Thoracic aorta (tissue), 2 donors: Measurements from ENCODE around the gene EEFSEC. TPM values are rescaled to one million over a fixed set of nuclear protein-coding genes. Genes with fewer than 3 reads are reported as not detected.

ENCODE experiments used
- ATAC-seq: fragments of 150-250 bp; one replicate; pipeline ENCODE4 v1.8.0; 2017; ENCODE audit warnings: low read depth; ENCODE audit not compliant: insufficient number of reproducible peaks, low FRiP score
- DNase-seq: peaks from one replicate; pipeline ENCODE4 v3.0.0-alpha.2; 2020; ENCODE audit warnings: low spot score
- H3K27ac ChIP-seq, 2 donors: fragments of 200-600 bp; sonication (generic); 1 replicate in 1 of 2; 2 replicates in 1 of 2; pipeline ENCODE4 v1.5.1; 2016; ENCODE audit warnings: mild to moderate bottlenecking in 2 of 2, moderate library complexity in 2 of 2
- H3K27me3 ChIP-seq: fragments of 200-600 bp; sonication (generic); replicated peaks from 2 replicates; pipeline ENCODE4 v1.6.0; 2016; ENCODE audit warnings: mild to moderate bottlenecking; ENCODE audit not compliant: insufficient read depth
- H3K36me3 ChIP-seq: fragments of 200-600 bp; sonication (generic); one replicate; pipeline ENCODE4 v1.5.1; 2016
- H3K4me1 ChIP-seq, 2 donors: fragments of 200-600 bp; sonication (generic); 1 replicate in 1 of 2; 2 replicates in 1 of 2; pipeline versions ENCODE4 v1.5.1 to v1.6.0; 2016; ENCODE audit warnings: low read depth in 2 of 2, mild to moderate bottlenecking in 1 of 2; ENCODE audit not compliant: control insufficient read depth in 1 of 2
- H3K4me3 ChIP-seq: fragments of 200-600 bp; sonication (generic); 2 replicates; pipeline ENCODE4 v1.5.1; 2016; ENCODE audit warnings: mild to moderate bottlenecking
- H3K9me3 ChIP-seq: fragments of 200-600 bp; sonication (generic); 2 replicates; pipeline ENCODE4 v1.5.1; 2016
- CTCF ChIP-seq: fragments of 200-600 bp; sonication (generic); IDR thresholded peaks from one replicate; pipeline ENCODE4 v1.5.1; 2019; ENCODE audit warnings: antibody characterized with exemption
- total RNA-seq, 2 donors: library from RNA; depleted of rRNA; stranded (reverse); fragments of >200 nt; gene quantifications; one replicate each; pipeline versions ENCODE4 v1.1.0 to v1.2.3, GENCODE V29; 2016

Gene EEFSEC
- total RNA-seq, 2 donors from 2014 or later, result 16.1 to 17.5 TPM

DNA sequence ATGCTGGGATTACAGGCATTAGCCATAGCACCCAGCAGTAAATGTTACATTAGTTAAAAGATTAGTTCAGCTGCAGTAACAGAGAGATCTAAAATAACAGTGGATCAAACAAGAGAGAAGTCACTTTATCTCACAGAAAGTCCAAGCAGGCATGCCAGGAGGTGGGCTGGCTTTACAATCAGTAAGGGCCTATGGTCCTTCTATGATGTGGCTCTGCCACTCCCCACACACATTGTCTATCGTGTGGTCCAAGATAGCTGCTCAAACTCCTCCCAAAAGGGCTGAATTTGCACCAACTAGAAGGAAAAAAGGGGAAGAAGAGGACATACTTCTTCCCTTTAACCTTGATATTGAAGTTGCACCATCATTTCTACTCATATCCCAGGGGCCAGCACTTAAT lies 25.0 kb upstream of the EEFSEC start:
- DNase-seq (no peak), ATAC-seq (no peak)
- H3K36me3 ChIP-seq, result no peaks in the 10 kb centered on the region
- H3K9me3 ChIP-seq, result no peaks in the 10 kb centered on the region
- H3K27ac ChIP-seq, result no peak overlapping the region
- H3K27me3 ChIP-seq, result no peaks in the 10 kb centered on the region
- TF ChIP-seq CTCF, result no peak
- no peak overlapping the region for H3K4me3 ChIP-seq
- peaks cover under 1% of the 10 kb centered on the region in 2 donors for H3K4me1 ChIP-seq

DNA sequence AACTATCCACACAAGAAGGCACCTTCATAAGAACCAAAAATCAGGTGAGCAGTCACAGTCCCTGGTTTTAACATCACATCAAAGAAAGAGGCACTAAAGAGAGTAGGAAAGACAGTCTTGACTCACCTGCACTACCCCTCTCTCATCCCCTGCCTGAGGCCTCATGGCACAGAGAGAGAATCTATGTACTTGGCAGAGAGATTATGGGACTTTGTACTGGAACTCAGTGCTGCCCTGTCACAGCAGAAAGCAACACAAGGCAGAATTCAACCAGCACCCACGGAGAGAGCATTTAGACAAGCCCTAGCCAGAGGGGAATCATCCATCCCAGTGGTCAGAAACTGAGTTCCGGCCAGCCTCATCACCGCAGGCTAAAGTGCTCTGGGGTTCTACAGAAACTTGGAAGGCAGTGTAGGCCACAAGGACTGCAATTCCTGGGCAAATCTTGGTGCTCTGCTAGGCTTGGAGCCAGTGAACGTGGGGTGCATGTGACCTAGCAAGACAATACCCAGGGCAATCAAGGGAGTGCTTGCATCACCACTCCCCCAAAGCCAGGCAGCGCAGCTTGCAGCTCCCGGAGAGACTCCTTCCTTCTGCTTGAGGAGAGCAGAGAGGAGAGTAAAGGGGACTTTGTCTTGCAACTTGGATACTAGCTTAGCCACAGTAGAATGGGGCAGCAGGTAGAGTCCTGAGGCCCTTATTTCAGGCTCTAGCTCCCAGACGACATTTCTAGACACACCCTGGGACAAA lies 21.2 kb upstream of the EEFSEC start:
- no peak for TF ChIP-seq CTCF
- H3K27me3 ChIP-seq, result no peaks in the 10 kb centered on the region
- no peaks in the 10 kb centered on the region for H3K4me1 ChIP-seq
- ATAC-seq, result no peak
- H3K27ac ChIP-seq, result no peak overlapping the region
- H3K36me3 ChIP-seq, result no peaks in the 10 kb centered on the region
- no peaks in the 10 kb centered on the region for H3K9me3 ChIP-seq
- no peak for DNase-seq
- no peak overlapping the region for H3K4me3 ChIP-seq

DNA sequence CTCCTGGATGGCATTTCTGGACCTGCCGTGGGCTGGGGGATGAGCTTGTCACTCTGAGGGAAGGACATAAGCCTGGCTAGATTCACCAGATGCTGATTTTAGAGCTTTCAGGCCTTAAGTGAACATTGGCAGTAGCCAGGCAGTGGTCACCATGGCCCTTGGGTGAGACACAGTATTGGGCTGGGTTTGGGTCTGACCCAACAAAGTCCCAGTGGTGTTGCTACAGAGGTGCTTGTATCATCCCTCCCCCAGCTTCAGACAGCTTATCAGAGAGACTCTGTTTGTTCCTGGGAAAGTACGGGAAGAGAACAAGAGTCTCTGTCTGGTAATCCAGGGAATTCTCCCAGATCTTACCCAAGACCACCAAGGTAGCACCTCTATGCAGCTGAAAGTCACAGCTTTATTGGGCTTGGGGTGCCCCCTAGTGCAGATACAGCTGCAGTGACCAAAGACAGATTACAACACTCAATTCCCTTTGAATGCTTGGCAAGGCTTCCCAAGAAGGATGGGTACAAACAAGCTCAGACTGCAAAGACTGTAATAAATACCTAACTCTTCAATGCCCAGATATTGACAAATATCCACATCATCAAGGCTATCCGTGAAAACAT lies 19.9 kb upstream of the EEFSEC start:
- no peaks in the 10 kb centered on the region for H3K27me3 ChIP-seq
- no peak overlapping the region for H3K27ac ChIP-seq
- H3K9me3 ChIP-seq, result no peaks in the 10 kb centered on the region
- no peaks in the 10 kb centered on the region for H3K4me1 ChIP-seq
- H3K36me3 ChIP-seq, result no peaks in the 10 kb centered on the region
- ATAC-seq (no peak), DNase-seq (no peak)
- H3K4me3 ChIP-seq, result no peak overlapping the region
- no peak for TF ChIP-seq CTCF

DNA sequence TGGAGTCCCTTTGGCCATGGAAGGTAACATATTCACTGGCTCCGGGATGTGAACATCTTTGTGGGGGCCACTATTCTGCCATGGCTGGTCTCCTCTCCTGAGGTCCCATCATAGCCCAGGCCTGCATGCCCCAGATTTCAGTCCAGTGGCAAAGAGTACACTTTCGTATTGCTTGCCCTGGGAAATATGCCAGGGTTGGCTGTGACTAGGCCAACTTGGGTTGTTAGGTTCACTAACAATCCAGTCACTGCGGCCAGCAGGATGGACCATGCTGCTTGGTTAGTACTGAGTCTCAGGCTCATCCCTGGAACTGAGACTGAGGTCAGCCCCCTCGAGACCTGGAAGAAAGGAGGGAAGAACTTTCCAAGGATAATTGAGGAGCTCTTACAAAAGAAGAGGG lies 9.8 kb upstream of the EEFSEC start:
- no peak for DNase-seq
- Histone ChIP-seq H3K9me3 (no peaks in the 10 kb centered on the region), H3K27ac (no peak overlapping the region), H3K4me1 (no peaks in the 10 kb centered on the region), H3K27me3 (no peaks in the 10 kb centered on the region), H3K4me3 (no peak overlapping the region), H3K36me3 (no peaks in the 10 kb centered on the region)
- no peak for TF ChIP-seq CTCF
- no peak for ATAC-seq

DNA sequence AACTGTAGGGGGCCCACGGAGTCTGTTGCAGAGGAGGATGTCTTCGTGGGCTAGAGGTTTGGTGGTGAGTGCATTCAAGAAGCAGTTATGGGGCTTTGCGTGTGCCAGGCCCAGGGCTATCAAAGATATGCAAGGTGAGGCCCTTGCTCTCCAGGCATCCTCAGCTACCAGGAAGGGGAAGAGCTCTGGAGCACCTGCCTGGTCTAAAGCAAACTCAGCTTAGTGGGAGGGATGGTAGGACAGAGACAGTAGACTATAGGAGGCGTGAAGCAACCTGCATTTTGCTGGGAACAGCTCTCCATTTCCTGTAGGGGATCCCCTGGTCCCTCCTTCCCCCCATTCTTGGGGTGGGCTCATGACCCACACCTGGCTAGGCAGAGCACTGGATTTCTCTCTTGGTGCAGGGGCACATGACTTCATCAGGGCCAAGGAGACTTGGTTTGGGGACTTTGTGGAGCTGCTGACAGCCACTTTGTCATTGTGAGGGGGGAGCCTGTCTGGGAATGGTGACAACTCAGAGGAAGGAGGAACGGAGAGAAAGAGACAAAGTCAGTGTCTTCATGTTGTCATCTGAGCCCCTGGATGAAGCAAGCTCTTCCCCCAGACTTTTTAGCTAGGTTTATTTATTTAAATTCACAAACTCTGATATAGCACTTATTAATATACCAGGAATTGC lies 8.6 kb upstream of the EEFSEC start:
- no peaks in the 10 kb centered on the region for H3K9me3 ChIP-seq
- H3K4me1 ChIP-seq, result no peaks in the 10 kb centered on the region
- H3K4me3 ChIP-seq, result no peak overlapping the region
- DNase-seq, result no peak
- no peaks in the 10 kb centered on the region for H3K36me3 ChIP-seq
- ATAC-seq, result no peak
- H3K27me3 ChIP-seq, result no peaks in the 10 kb centered on the region
- H3K27ac ChIP-seq, result no peak overlapping the region
- no peak for TF ChIP-seq CTCF
